ENCODE measurements around the gene RFX3.

The RFX3 gene

DNA sequence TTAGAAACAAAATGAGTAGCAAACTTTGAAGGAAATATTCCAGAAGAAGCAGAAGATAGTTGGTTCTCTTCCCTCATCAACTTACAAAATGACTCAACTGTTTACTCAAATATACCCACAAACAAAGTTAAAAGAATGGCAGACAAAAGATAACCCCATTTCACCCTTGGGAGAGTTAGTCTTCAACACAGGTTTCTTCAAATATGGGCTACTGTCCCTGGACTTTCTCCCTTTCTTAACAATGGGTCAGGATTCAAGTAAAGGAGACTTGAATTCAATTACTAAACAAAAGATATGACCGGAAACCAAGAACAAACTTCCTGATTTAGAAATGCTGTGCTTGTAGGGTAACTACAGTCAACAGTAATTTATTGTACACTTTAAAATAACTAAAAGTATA, 14.2 kb downstream of the RFX3 start:
- H3K27me3 ChIP-seq (replicated peaks; ENCODE audit: insufficient read depth, low read length) = no peaks in the 10 kb centered on the region
- H4K20me1 ChIP-seq (ENCODE audit: insufficient read depth, low read length) = no peaks in the 10 kb centered on the region
- no peaks in the 10 kb centered on the region for H3F3A ChIP-seq (ENCODE audit: insufficient read depth, low read length)
- no peak overlapping the region for H3K9ac ChIP-seq (ENCODE audit: low read length)
- H3K36me3 ChIP-seq (replicated peaks; ENCODE audit: insufficient read depth, low read length) = no peaks in the 10 kb centered on the region
- no peak overlapping the region for H2AFZ ChIP-seq (ENCODE audit: low read length)
- H3K9me3 ChIP-seq (replicated peaks; ENCODE audit: insufficient read depth, low read length) = no peaks in the 10 kb centered on the region
- no peak overlapping the region for H3K4me3 ChIP-seq (ENCODE audit: low read length)
- no peaks in the 10 kb centered on the region for H3K9me2 ChIP-seq (replicated peaks; ENCODE audit: insufficient read depth, low read length)
- 0 out of 2 replicates have a peak, but pooled peaks cover 4% of the 10 kb centered on the region for H3K79me2 ChIP-seq (ENCODE audit: low read length)
- no peak for DNase-seq
- H3K4me1 ChIP-seq (ENCODE audit: low read length) = no peaks in the 10 kb centered on the region
- no peak overlapping the region for H3K27ac ChIP-seq (ENCODE audit: low read length)
- no peak overlapping the region for H3K4me2 ChIP-seq (ENCODE audit: low read depth, low read length)
- TF ChIP-seq EZH2phosphoT487 (IDR thresholded peaks at IDR 0.05; ENCODE audit: low read length) = no peak

DNA sequence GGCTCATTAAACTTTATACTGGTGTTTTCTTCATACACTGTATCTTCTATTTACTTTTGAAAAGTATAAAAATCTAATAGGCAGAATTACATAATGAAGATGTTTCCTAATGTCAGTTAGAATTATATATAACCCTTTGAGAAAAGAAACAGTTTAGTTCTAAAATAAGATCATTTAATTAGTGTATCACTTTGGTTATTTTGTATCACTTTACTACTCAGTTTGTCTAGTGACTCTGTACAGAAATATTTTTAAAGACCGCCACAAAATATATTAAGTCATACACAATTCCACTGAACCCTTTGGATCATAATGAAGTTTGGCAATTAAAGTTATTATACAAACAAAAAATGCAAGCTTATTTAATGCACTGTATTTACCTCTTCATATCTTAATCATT, 15.0 kb downstream of the RFX3 start:
- no peak overlapping the region for H3K4me2 ChIP-seq (ENCODE audit: low read depth, low read length)
- no peaks in the 10 kb centered on the region for H4K20me1 ChIP-seq (ENCODE audit: insufficient read depth, low read length)
- H3K79me2 ChIP-seq (ENCODE audit: low read length) = 0 out of 2 replicates have a peak, but pooled peaks cover 4% of the 10 kb centered on the region
- H3K27ac ChIP-seq (ENCODE audit: low read length) = no peak overlapping the region
- no peaks in the 10 kb centered on the region for H3K9me2 ChIP-seq (replicated peaks; ENCODE audit: insufficient read depth, low read length)
- no peak for DNase-seq
- no peaks in the 10 kb centered on the region for H3K36me3 ChIP-seq (replicated peaks; ENCODE audit: insufficient read depth, low read length)
- TF ChIP-seq EZH2 (optimal IDR thresholded peaks at IDR 0.05; ENCODE audit: low read depth, low read length) (no peak), EZH2phosphoT487 (IDR thresholded peaks at IDR 0.05; ENCODE audit: low read length) (no peak)
- TF ChIP-seq, protein P1, sequence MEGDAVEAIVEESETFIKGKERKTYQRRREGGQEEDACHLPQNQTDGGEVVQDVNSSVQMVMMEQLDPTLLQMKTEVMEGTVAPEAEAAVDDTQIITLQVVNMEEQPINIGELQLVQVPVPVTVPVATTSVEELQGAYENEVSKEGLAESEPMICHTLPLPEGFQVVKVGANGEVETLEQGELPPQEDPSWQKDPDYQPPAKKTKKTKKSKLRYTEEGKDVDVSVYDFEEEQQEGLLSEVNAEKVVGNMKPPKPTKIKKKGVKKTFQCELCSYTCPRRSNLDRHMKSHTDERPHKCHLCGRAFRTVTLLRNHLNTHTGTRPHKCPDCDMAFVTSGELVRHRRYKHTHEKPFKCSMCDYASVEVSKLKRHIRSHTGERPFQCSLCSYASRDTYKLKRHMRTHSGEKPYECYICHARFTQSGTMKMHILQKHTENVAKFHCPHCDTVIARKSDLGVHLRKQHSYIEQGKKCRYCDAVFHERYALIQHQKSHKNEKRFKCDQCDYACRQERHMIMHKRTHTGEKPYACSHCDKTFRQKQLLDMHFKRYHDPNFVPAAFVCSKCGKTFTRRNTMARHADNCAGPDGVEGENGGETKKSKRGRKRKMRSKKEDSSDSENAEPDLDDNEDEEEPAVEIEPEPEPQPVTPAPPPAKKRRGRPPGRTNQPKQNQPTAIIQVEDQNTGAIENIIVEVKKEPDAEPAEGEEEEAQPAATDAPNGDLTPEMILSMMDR (IDR thresholded peaks at IDR 0.05; ENCODE audit: low read length) = no peak
- H3K9me3 ChIP-seq (replicated peaks; ENCODE audit: insufficient read depth, low read length) = no peaks in the 10 kb centered on the region
- H3K4me1 ChIP-seq (ENCODE audit: low read length) = no peaks in the 10 kb centered on the region
- H3K9ac ChIP-seq (ENCODE audit: low read length) = no peak overlapping the region
- H3K4me3 ChIP-seq (ENCODE audit: low read length) = no peak overlapping the region
- H3K27me3 ChIP-seq (replicated peaks; ENCODE audit: insufficient read depth, low read length) = no peaks in the 10 kb centered on the region
- no peaks in the 10 kb centered on the region for H3F3A ChIP-seq (ENCODE audit: insufficient read depth, low read length)
- H2AFZ ChIP-seq (ENCODE audit: low read length) = no peak overlapping the region

DNA sequence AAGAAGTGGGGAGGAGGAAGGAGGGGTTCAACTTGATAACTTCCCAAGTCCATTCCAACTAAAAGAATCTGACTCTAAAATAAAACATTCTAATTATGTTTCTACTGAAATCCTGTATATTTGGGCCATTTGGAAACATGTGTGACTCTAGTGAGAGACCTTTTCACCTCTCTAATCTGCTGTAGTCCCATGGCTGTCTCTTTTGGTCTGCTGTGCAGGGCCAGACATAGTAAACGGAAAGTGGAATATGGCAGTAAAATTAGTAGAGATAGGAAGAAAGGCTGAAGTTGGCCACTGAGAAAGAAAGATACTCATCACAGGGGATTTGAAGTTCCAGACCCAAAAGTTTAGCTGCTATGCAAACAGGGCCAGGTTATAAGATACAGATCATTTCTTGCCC, 15.9 kb downstream of the RFX3 start:
- Histone ChIP-seq H3F3A (ENCODE audit: insufficient read depth, low read length) (no peaks in the 10 kb centered on the region), H3K4me2 (ENCODE audit: low read depth, low read length) (no peak overlapping the region), H3K9me2 (replicated peaks; ENCODE audit: insufficient read depth, low read length) (no peaks in the 10 kb centered on the region), H2AFZ (ENCODE audit: low read length) (no peak overlapping the region), H3K27me3 (replicated peaks; ENCODE audit: insufficient read depth, low read length) (no peaks in the 10 kb centered on the region), H3K4me3 (ENCODE audit: low read length) (no peak overlapping the region), H3K9me3 (replicated peaks; ENCODE audit: insufficient read depth, low read length) (no peaks in the 10 kb centered on the region), H3K79me2 (ENCODE audit: low read length) (0 out of 2 replicates have a peak, but pooled peaks cover 4% of the 10 kb centered on the region), H3K9ac (ENCODE audit: low read length) (no peak overlapping the region), H3K36me3 (replicated peaks; ENCODE audit: insufficient read depth, low read length) (no peaks in the 10 kb centered on the region), H4K20me1 (ENCODE audit: insufficient read depth, low read length) (no peaks in the 10 kb centered on the region), H3K4me1 (ENCODE audit: low read length) (no peaks in the 10 kb centered on the region), H3K27ac (ENCODE audit: low read length) (no peak overlapping the region)
- TF ChIP-seq EZH2 (optimal IDR thresholded peaks at IDR 0.05; ENCODE audit: low read depth, low read length) (no peak), EZH2phosphoT487 (IDR thresholded peaks at IDR 0.05; ENCODE audit: low read length) (no peak)
- TF ChIP-seq, protein P1 (IDR thresholded peaks at IDR 0.05; ENCODE audit: low read length) = no peak
- DNase-seq = no peak

DNA sequence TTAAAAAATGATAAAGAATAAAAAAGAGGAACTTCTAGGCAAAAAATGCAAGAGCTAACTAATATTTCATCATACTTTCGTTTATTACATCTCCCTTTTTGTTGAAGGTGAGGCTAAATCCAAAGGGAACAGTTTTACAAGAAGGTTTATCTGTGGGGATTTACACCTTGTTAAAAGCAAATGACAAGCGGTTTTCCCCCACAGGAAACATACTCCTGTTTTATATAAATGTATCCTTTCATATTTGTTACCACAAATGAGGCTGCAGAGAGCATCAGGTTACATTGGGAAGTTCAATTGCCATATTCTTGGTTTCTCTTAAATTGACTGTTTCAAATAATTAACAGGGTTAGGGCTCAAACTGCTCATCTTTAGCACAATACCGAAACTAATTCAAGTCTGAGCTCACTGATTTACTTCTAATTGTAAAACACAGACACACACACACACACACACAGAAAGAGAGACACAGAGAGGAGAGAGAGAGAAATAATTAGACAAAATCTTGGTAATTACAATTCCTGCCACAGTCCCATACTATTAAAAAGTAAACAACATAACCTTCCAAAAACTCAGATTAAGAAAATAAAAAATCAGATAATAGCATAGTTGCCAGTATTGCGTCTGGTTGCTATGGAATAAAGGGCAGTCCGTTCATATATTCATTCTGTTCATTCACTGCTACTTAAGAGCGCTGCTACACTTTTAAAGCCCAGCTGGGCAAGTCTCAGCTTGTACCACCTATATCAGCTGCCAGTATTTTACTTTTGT, 17.1 kb downstream of the RFX3 start:
- Histone ChIP-seq H3K9me3 (replicated peaks; ENCODE audit: insufficient read depth, low read length) (no peaks in the 10 kb centered on the region), H3K9ac (ENCODE audit: low read length) (no peak overlapping the region), H3K79me2 (ENCODE audit: low read length) (0 out of 2 replicates have a peak, but pooled peaks cover 4% of the 10 kb centered on the region), H3K9me2 (replicated peaks; ENCODE audit: insufficient read depth, low read length) (no peaks in the 10 kb centered on the region), H3K4me1 (ENCODE audit: low read length) (no peaks in the 10 kb centered on the region), H3K36me3 (replicated peaks; ENCODE audit: insufficient read depth, low read length) (no peaks in the 10 kb centered on the region), H3K4me2 (ENCODE audit: low read depth, low read length) (no peak overlapping the region), H3K27ac (ENCODE audit: low read length) (no peak overlapping the region), H3K4me3 (ENCODE audit: low read length) (no peak overlapping the region), H3F3A (ENCODE audit: insufficient read depth, low read length) (no peaks in the 10 kb centered on the region), H3K27me3 (replicated peaks; ENCODE audit: insufficient read depth, low read length) (no peaks in the 10 kb centered on the region), H2AFZ (ENCODE audit: low read length) (no peak overlapping the region), H4K20me1 (ENCODE audit: insufficient read depth, low read length) (no peaks in the 10 kb centered on the region)
- TF ChIP-seq EZH2 (optimal IDR thresholded peaks at IDR 0.05; ENCODE audit: low read depth, low read length) (no peak), EZH2phosphoT487 (IDR thresholded peaks at IDR 0.05; ENCODE audit: low read length) (no peak)
- TF ChIP-seq, protein P1 (IDR thresholded peaks at IDR 0.05; ENCODE audit: low read length) = no peak
- DNase-seq = no peak

All from MM.1S (cell line).